HAP-1 (cell line): ENCODE results near the gene BCKDHB.
"Not testable (repeated sequence)": the region's sequence is repeated elsewhere in the genome, so short reads cannot be mapped to it uniquely, and the experiment has no call there.

Source experiments
- DNase-seq, 2 experiments: peaks; one replicate each; pipeline ENCODE4 v3.0.0-alpha.2; 2016 to 2020; ENCODE audit warnings: low spot score in 2 of 2
- H3K27me3 ChIP-seq: fragments of 250-450 bp; sonication (Bioruptor Pico); 2 replicates; pipeline ENCODE4 v1.5.1; 2020; ENCODE audit warnings: low read depth, mild to moderate bottlenecking, moderate library complexity
- H3K36me3 ChIP-seq: fragments of 250-450 bp; sonication (Bioruptor Pico); replicated peaks from 2 replicates; pipeline ENCODE4 v1.5.1; 2020; ENCODE audit warnings: mild to moderate bottlenecking
- H3K4me1 ChIP-seq: fragments of 250-450 bp; sonication (Bioruptor Pico); 2 replicates; pipeline ENCODE4 v1.5.1; 2020; ENCODE audit warnings: mild to moderate bottlenecking
- H3K4me3 ChIP-seq: fragments of 250-450 bp; sonication (Bioruptor Pico); 2 replicates; pipeline ENCODE4 v1.5.1; 2020; ENCODE audit warnings: mild to moderate bottlenecking, moderate library complexity
- H3K9me3 ChIP-seq: fragments of 250-450 bp; sonication (Bioruptor Pico); 2 replicates; pipeline ENCODE4 v1.5.1; 2020; ENCODE audit warnings: mild to moderate bottlenecking, moderate library complexity
- in situ Hi-C: fragments of 300-500 bp; cut with MboI; formaldehyde crosslinking; loops from 3 replicates; pipeline ENCODE4 v1.14.3; 2020; ENCODE audit warnings: low sequenced_read_pairs, inconsistent platforms, mixed read lengths

Gene BCKDHB

GRCh38 chr6:80268865-80269730, 162.6 kb downstream of the BCKDHB start:
- in situ Hi-C loops = no loop called here
- H3K27me3 ChIP-seq = no peaks in the 10 kb centered on the region
- H3K4me3 ChIP-seq = no peak overlapping the region
- H3K9me3 ChIP-seq = no peaks in the 10 kb centered on the region
- no peaks in the 10 kb centered on the region for H3K36me3 ChIP-seq
- no peak for DNase-seq
- H3K4me1 ChIP-seq = no peaks in the 10 kb centered on the region

- H3K4me3 ChIP-seq = no peak overlapping the region
- no peaks in the 10 kb centered on the region for H3K9me3 ChIP-seq
- H3K4me1 ChIP-seq = no peaks in the 10 kb centered on the region
- H3K27me3 ChIP-seq = no peaks in the 10 kb centered on the region
- in situ Hi-C loops = no loop called here
- H3K36me3 ChIP-seq = no peaks in the 10 kb centered on the region
- no peak for DNase-seq
These were observed 164.6 kb downstream of the BCKDHB start for GRCh38 chr6:80271074-80271473.

GRCh38 chr6:80272988-80273387, 166.5 kb downstream of the BCKDHB start:
- no peaks in the 10 kb centered on the region for H3K27me3 ChIP-seq
- DNase-seq = no peak
- in situ Hi-C loops = no loop called here

GRCh38 chr6:80276861-80277260, 170.4 kb downstream of the BCKDHB start:
- Histone ChIP-seq H3K27me3 (no peaks in the 10 kb centered on the region), H3K4me3 (no peak overlapping the region), H3K36me3 (no peaks in the 10 kb centered on the region), H3K9me3 (no peaks in the 10 kb centered on the region), H3K4me1 (no peaks in the 10 kb centered on the region)
- in situ Hi-C loops = no loop called here
- DNase-seq = no peak

More at GRCh38 chr6:80272988-80273387, 166.5 kb downstream of the BCKDHB start:
- no peaks in the 10 kb centered on the region for H3K36me3 ChIP-seq
- H3K4me3 ChIP-seq = no peak overlapping the region
- H3K9me3 ChIP-seq = no peaks in the 10 kb centered on the region
- no peaks in the 10 kb centered on the region for H3K4me1 ChIP-seq

GRCh38 chr6:80277501-80277900, 171.0 kb downstream of the BCKDHB start:
- no peak for DNase-seq

GRCh38 chr6:80280262-80281010, 174.0 kb downstream of the BCKDHB start:
- Histone ChIP-seq H3K9me3 (no peaks in the 10 kb centered on the region), H3K4me1 (no peaks in the 10 kb centered on the region), H3K36me3 (no peaks in the 10 kb centered on the region), H3K4me3 (no peak overlapping the region), H3K27me3 (no peaks in the 10 kb centered on the region)
- in situ Hi-C loops = no loop called here
- DNase-seq = no peak

More at GRCh38 chr6:80277501-80277900, 171.0 kb downstream of the BCKDHB start:
- Histone ChIP-seq H3K27me3 (no peaks in the 10 kb centered on the region), H3K4me1 (no peaks in the 10 kb centered on the region), H3K36me3 (no peaks in the 10 kb centered on the region), H3K9me3 (no peaks in the 10 kb centered on the region), H3K4me3 (no peak overlapping the region)
- in situ Hi-C loops = no loop called here

- in situ Hi-C loops = no loop called here
- H3K36me3 ChIP-seq = no peaks in the 10 kb centered on the region
- no peaks in the 10 kb centered on the region for H3K27me3 ChIP-seq
- DNase-seq = no peak
- no peak overlapping the region for H3K4me3 ChIP-seq
- H3K9me3 ChIP-seq = no peaks in the 10 kb centered on the region
- no peaks in the 10 kb centered on the region for H3K4me1 ChIP-seq
These were observed 176.6 kb downstream of the BCKDHB start for GRCh38 chr6:80282913-80283554.

- no peaks in the 10 kb centered on the region; the same call in 1 of the 2 replicates for H3K9me3 ChIP-seq
- in situ Hi-C loops = no loop called here
- no peaks in the 10 kb centered on the region for H3K27me3 ChIP-seq
- H3K4me3 ChIP-seq = no peak overlapping the region
- no peak for DNase-seq
- H3K36me3 ChIP-seq = no peaks in the 10 kb centered on the region
- H3K4me1 ChIP-seq = no peaks in the 10 kb centered on the region
These were observed 180.6 kb downstream of the BCKDHB start for GRCh38 chr6:80287112-80287511.

- no peaks in the 10 kb centered on the region for H3K36me3 ChIP-seq
- in situ Hi-C loops = no loop called here
- no peaks in the 10 kb centered on the region for H3K4me1 ChIP-seq
- H3K4me3 ChIP-seq = no peak overlapping the region
- H3K9me3 ChIP-seq = no peaks in the 10 kb centered on the region; the same call in 1 of the 2 replicates
- H3K27me3 ChIP-seq = no peaks in the 10 kb centered on the region
- DNase-seq = no peak
These were observed 181.1 kb downstream of the BCKDHB start for GRCh38 chr6:80287607-80288006.

- no peaks in the 10 kb centered on the region for H3K36me3 ChIP-seq
- no peak for DNase-seq
These were observed 183.3 kb downstream of the BCKDHB start for GRCh38 chr6:80289727-80290126.

GRCh38 chr6:80294531-80294930, 188.1 kb downstream of the BCKDHB start:
- H3K4me1 ChIP-seq, H3K9me3 ChIP-seq, DNase-seq, H3K4me3 ChIP-seq, H3K27me3 ChIP-seq, H3K36me3 ChIP-seq, in situ Hi-C loops: not testable (repeated sequence)

More at GRCh38 chr6:80289727-80290126, 183.3 kb downstream of the BCKDHB start:
- in situ Hi-C loops = no loop called here
- Histone ChIP-seq H3K4me3 (no peak overlapping the region), H3K4me1 (no peaks in the 10 kb centered on the region), H3K9me3 (no peaks in the 10 kb centered on the region; the same call in none of the 2 replicates), H3K27me3 (no peaks in the 10 kb centered on the region)

GRCh38 chr6:80302716-80303115, 196.2 kb downstream of the BCKDHB start:
- no peak for DNase-seq
- no peaks in the 10 kb centered on the region for H3K9me3 ChIP-seq
- no peaks in the 10 kb centered on the region for H3K27me3 ChIP-seq
- in situ Hi-C loops = no loop called here
- no peaks in the 10 kb centered on the region for H3K36me3 ChIP-seq
- H3K4me3 ChIP-seq = no peak overlapping the region
- no peaks in the 10 kb centered on the region for H3K4me1 ChIP-seq

GRCh38 chr6:80304014-80304413, 197.5 kb downstream of the BCKDHB start:
- H3K27me3 ChIP-seq = no peaks in the 10 kb centered on the region
- H3K4me1 ChIP-seq = no peaks in the 10 kb centered on the region
- no peaks in the 10 kb centered on the region for H3K9me3 ChIP-seq
- in situ Hi-C loops = no loop called here
- H3K4me3 ChIP-seq = no peak overlapping the region
- DNase-seq = no peak
- H3K36me3 ChIP-seq = no peaks in the 10 kb centered on the region

GRCh38 chr6:80314531-80314930, 208.1 kb downstream of the BCKDHB start:
- in situ Hi-C loops = no loop called here
- no peaks in the 10 kb centered on the region for H3K27me3 ChIP-seq
- H3K4me1 ChIP-seq = no peaks in the 10 kb centered on the region
- H3K36me3 ChIP-seq = no peaks in the 10 kb centered on the region
- H3K4me3 ChIP-seq = no peak overlapping the region
- no peaks in the 10 kb centered on the region for H3K9me3 ChIP-seq
- no peak for DNase-seq
